ENCODE data around the gene ATXN3. TPM values are rescaled to one million over a fixed set of nuclear protein-coding genes. Genes with fewer than 3 reads are reported as not detected.
A peak's percentile ranks its signal among the peaks of the same experiment; 100 is the strongest.

The ATXN3 gene
- total RNA-seq, 1 donor, result 24.6 TPM

DNA sequence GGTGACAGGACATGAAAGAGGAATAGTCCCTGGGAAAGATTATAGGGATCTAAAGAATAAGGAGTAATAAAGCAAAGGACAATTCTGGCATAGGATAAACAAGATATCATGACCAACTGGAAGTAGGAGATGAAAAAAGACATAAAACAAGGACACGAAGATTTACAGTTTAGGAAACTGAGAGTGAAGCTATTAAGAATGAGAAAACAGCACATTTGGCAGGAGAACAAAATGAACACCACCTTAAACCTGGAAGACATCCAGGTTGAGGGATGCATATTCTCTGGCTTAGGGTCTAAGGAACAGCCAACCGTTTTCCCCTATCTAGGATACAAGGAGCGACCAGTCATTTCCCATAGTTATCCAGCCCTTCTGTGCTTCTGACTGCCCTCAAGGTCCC lies 68.4 kb downstream of the ATXN3 start:
- Histone ChIP-seq H3K4me1 (ENCODE audit: insufficient read depth, low read length) (peaks cover 14% of the 10 kb centered on the region), H2AFZ (ENCODE audit: low read length) (no peak overlapping the region), H3K27ac (ENCODE audit: low read depth, low read length) (peak overlapping the region; percentile 99), H3K79me2 (ENCODE audit: insufficient read depth, low read length) (peaks cover 63% of the 10 kb centered on the region), H3K9me3 (ENCODE audit: low read depth, low read length) (no peaks in the 10 kb centered on the region), H3K4me3 (ENCODE audit: insufficient read depth, low read length) (peak overlapping the region; percentile 73), H4K20me1 (ENCODE audit: insufficient read depth, low read length) (peaks cover 22% of the 10 kb centered on the region), H3K36me3 (ENCODE audit: insufficient read depth, low read length) (peaks cover 2% of the 10 kb centered on the region), H3K27me3 (ENCODE audit: insufficient read depth, low read length) (no peaks in the 10 kb centered on the region), H3K4me2 (ENCODE audit: insufficient read depth, low read length) (peak overlapping the region; percentile 97)
- TF ChIP-seq CTCF (IDR thresholded peaks at IDR 0.05; ENCODE audit: extremely low read depth, low read depth, low read length), result no peak
- peak; percentile 27 for DNase-seq (ENCODE audit: insufficient read length, low spot score, missing footprints)

GRCh38 chr14:92035890-92036289 lies 70.5 kb downstream of the ATXN3 start:
- Histone ChIP-seq H3K4me3 (ENCODE audit: insufficient read depth, low read length) (no peak overlapping the region), H3K4me1 (ENCODE audit: insufficient read depth, low read length) (peaks cover 14% of the 10 kb centered on the region), H3K27ac (ENCODE audit: low read depth, low read length) (no peak overlapping the region), H2AFZ (ENCODE audit: low read length) (no peak overlapping the region), H3K36me3 (ENCODE audit: insufficient read depth, low read length) (peaks cover 19% of the 10 kb centered on the region), H3K27me3 (ENCODE audit: insufficient read depth, low read length) (no peaks in the 10 kb centered on the region), H3K79me2 (ENCODE audit: insufficient read depth, low read length) (peaks cover 64% of the 10 kb centered on the region), H3K9me3 (ENCODE audit: low read depth, low read length) (no peaks in the 10 kb centered on the region), H3K4me2 (ENCODE audit: insufficient read depth, low read length) (peak overlapping the region; percentile 7), H4K20me1 (ENCODE audit: insufficient read depth, low read length) (peaks cover 22% of the 10 kb centered on the region)
- DNase-seq (ENCODE audit: insufficient read length, low spot score, missing footprints), result no peak
- TF ChIP-seq CTCF (IDR thresholded peaks at IDR 0.05; ENCODE audit: extremely low read depth, low read depth, low read length), result no peak

- peaks cover 61% of the 10 kb centered on the region for H3K79me2 ChIP-seq (ENCODE audit: insufficient read depth, low read length)
- H3K4me2 ChIP-seq (ENCODE audit: insufficient read depth, low read length), result no peak overlapping the region
- H3K4me3 ChIP-seq (ENCODE audit: insufficient read depth, low read length), result no peak overlapping the region
- H2AFZ ChIP-seq (ENCODE audit: low read length), result no peak overlapping the region
- DNase-seq (ENCODE audit: insufficient read length, low spot score, missing footprints), result no peak
- peaks cover 22% of the 10 kb centered on the region for H4K20me1 ChIP-seq (ENCODE audit: insufficient read depth, low read length)
- no peak overlapping the region for H3K27ac ChIP-seq (ENCODE audit: low read depth, low read length)
- no peaks in the 10 kb centered on the region for H3K27me3 ChIP-seq (ENCODE audit: insufficient read depth, low read length)
- no peak for TF ChIP-seq CTCF (IDR thresholded peaks at IDR 0.05; ENCODE audit: extremely low read depth, low read depth, low read length)
- H3K4me1 ChIP-seq (ENCODE audit: insufficient read depth, low read length), result peaks cover 14% of the 10 kb centered on the region
- peaks cover 23% of the 10 kb centered on the region for H3K36me3 ChIP-seq (ENCODE audit: insufficient read depth, low read length)
- H3K9me3 ChIP-seq (ENCODE audit: low read depth, low read length), result no peaks in the 10 kb centered on the region
Measured at GRCh38 chr14:92033906-92034687, 72.3 kb downstream of the ATXN3 start.

- peaks cover 13% of the 10 kb centered on the region for H3K4me1 ChIP-seq (ENCODE audit: insufficient read depth, low read length)
- no peak overlapping the region for H3K4me3 ChIP-seq (ENCODE audit: insufficient read depth, low read length)
- H3K9me3 ChIP-seq (ENCODE audit: low read depth, low read length), result no peaks in the 10 kb centered on the region
- H3K4me2 ChIP-seq (ENCODE audit: insufficient read depth, low read length), result no peak overlapping the region
- H3K27ac ChIP-seq (ENCODE audit: low read depth, low read length), result no peak overlapping the region
- no peak overlapping the region for H2AFZ ChIP-seq (ENCODE audit: low read length)
- peaks cover 22% of the 10 kb centered on the region for H4K20me1 ChIP-seq (ENCODE audit: insufficient read depth, low read length)
- no peaks in the 10 kb centered on the region for H3K27me3 ChIP-seq (ENCODE audit: insufficient read depth, low read length)
- DNase-seq (ENCODE audit: insufficient read length, low spot score, missing footprints), result peak; percentile 3
- peaks cover 23% of the 10 kb centered on the region for H3K36me3 ChIP-seq (ENCODE audit: insufficient read depth, low read length)
- peaks cover 56% of the 10 kb centered on the region for H3K79me2 ChIP-seq (ENCODE audit: insufficient read depth, low read length)
- no peak for TF ChIP-seq CTCF (IDR thresholded peaks at IDR 0.05; ENCODE audit: extremely low read depth, low read depth, low read length)
Measured at GRCh38 chr14:92033433-92033832, 72.9 kb downstream of the ATXN3 start.

Data from osteoblast (primary cell).